K562 (cell line): ENCODE measurements around the gene LIAS. TPM values are rescaled to one million over a fixed set of nuclear protein-coding genes. Genes with fewer than 3 reads are reported as not detected.

Experiments used
- ATAC-seq: fragments of 200-7000 bp; cut with Tn5 transposase; 3 replicates; pipeline ENCODE4 v1.9.1; 2020; ENCODE audit warnings: moderate library complexity
- BruUV-seq: library from RNA; stranded (reverse); fragments of 400-500 nt; replicated peaks from 2 replicates; lab custom pipeline; 2021; lab: Mats Ljungman, UMichigan
- CTCF ChIA-PET: fragments of 300-600 bp; formaldehyde crosslinking; extraction: SDS; loops from one replicate; lab custom pipeline; 2021; ENCODE audit warnings: low intra/inter-chr PET ratio; lab: Yijun Ruan, JAX
- POLR2A ChIA-PET: fragments of 300-600, 350-650 bp; sonication (Branson Sonifier 250); formaldehyde crosslinking; extraction: SDS; loops from one replicate; lab custom pipeline; 2021; ENCODE audit warnings: antibody characterized with exemption, inconsistent platforms; lab: Yijun Ruan, JAX
- DNase-seq, 4 experiments: peaks; one replicate each; pipeline versions ENCODE4 v3.0.0 to v3.0.0-alpha.2; 2011 to 2018; ENCODE audit warnings: low spot score in 3 of 4, mixed read lengths in 3 of 4; ENCODE audit errors: extremely low read depth in 1 of 4
- FAIRE-seq: peaks from 2 replicates; lab custom pipeline; 2011; peaks lifted over from hg19 to GRCh38; lab: Jason Lieb, UNC
- H2AFZ ChIP-seq: 2 replicates; pipeline ENCODE4 v1.6.0; 2011; ENCODE audit warnings: low read depth, low read length, control low read depth, inconsistent platforms
- H3K27ac ChIP-seq: fragments of 200-600 bp; 3 replicates; pipeline ENCODE4 v1.8.0; 2011; ENCODE audit warnings: low read depth, mild to moderate bottlenecking, control low read depth, inconsistent platforms, low read length, moderate library complexity, mixed read lengths; ENCODE audit errors: extremely low read depth
- H3K27me3 ChIP-seq, 2 experiments: fragments of 300-600 bp in 1 of 2; 2 replicates in 1 of 2; 3 replicates in 1 of 2; pipeline versions ENCODE4 v1.6.0 to v1.8.0; 2011; ENCODE audit warnings: inconsistent platforms in 2 of 2, low read length in 2 of 2, mild to moderate bottlenecking in 1 of 2, mixed read lengths in 1 of 2, moderate library complexity in 1 of 2; ENCODE audit not compliant: control insufficient read depth in 2 of 2, insufficient read depth in 2 of 2
- H3K36me3 ChIP-seq: fragments of 300-600 bp; 3 replicates; pipeline ENCODE4 v1.8.0; 2011; ENCODE audit warnings: mild to moderate bottlenecking, low read length, inconsistent platforms; ENCODE audit not compliant: control insufficient read depth, insufficient read depth
- H3K4me1 ChIP-seq, 2 experiments: fragments of 200-600 bp in 1 of 2; replicated peaks in 1 of 2; 2 replicates in 1 of 2; 3 replicates in 1 of 2; pipeline versions ENCODE4 v1.5.1 to v1.8.0; 2011; ENCODE audit warnings: inconsistent platforms in 2 of 2, low read length in 2 of 2, mild to moderate bottlenecking in 1 of 2, mixed read lengths in 1 of 2, moderate library complexity in 1 of 2; ENCODE audit not compliant: control insufficient read depth in 2 of 2, insufficient read depth in 2 of 2
- H3K4me2 ChIP-seq: 2 replicates; pipeline ENCODE4 v1.6.1; 2011; ENCODE audit warnings: low read length, control low read depth, inconsistent platforms, mixed read lengths; ENCODE audit not compliant: insufficient read depth
- H3K4me3 ChIP-seq: fragments of 200-600 bp; sonication (generic), shearing (Covaris generic); 2 replicates; pipeline ENCODE4 v1.5.1; 2016; ENCODE audit warnings: control low read depth, inconsistent platforms
- H3K79me2 ChIP-seq: fragments of 200-600 bp; 3 replicates; pipeline ENCODE4 v1.8.0; 2011; ENCODE audit warnings: low read length, inconsistent platforms; ENCODE audit not compliant: control insufficient read depth, insufficient read depth
- H3K9ac ChIP-seq, 2 experiments: 2 replicates each; pipeline versions ENCODE4 v1.6.0 to v1.6.1; 2011; ENCODE audit warnings: low read depth in 2 of 2, low read length in 2 of 2, control low read depth in 1 of 2, inconsistent platforms in 1 of 2, mild to moderate bottlenecking in 1 of 2, mixed read lengths in 1 of 2; ENCODE audit not compliant: insufficient read depth in 1 of 2
- H3K9me1 ChIP-seq: one replicate; pipeline ENCODE4 v1.6.0; 2011; ENCODE audit warnings: inconsistent platforms, mild to moderate bottlenecking, low read length, moderate library complexity; ENCODE audit not compliant: control insufficient read depth, insufficient read depth
- H3K9me3 ChIP-seq: replicated peaks from 2 replicates; pipeline ENCODE4 v1.5.1; 2011; ENCODE audit warnings: low read depth, low read length, inconsistent platforms; ENCODE audit not compliant: control insufficient read depth, insufficient read depth
- H4K20me1 ChIP-seq: replicated peaks from 2 replicates; pipeline ENCODE4 v1.6.1; 2011; ENCODE audit warnings: low read length, inconsistent platforms, mixed read lengths; ENCODE audit not compliant: control insufficient read depth, insufficient read depth
- FIP1L1 ChIP-seq: fragments of 200-400 bp; formaldehyde crosslinking; IDR thresholded peaks from 2 replicates; pipeline ENCODE4 v1.6.1; 2018; ENCODE audit warnings: mild to moderate bottlenecking, low read depth, low read length; ENCODE audit not compliant: poor library complexity, severe bottlenecking
- HNRNPUL1 ChIP-seq: fragments of 200-400 bp; formaldehyde crosslinking; IDR thresholded peaks from 2 replicates; pipeline ENCODE4 v1.6.1; 2017; ENCODE audit warnings: low read length
- MGA ChIP-seq: fragments of 450-650 bp; IDR thresholded peaks from 2 replicates; pipeline ENCODE4 v1.6.1; 2016; ENCODE audit warnings: mild to moderate bottlenecking, moderate library complexity
- MTA3 ChIP-seq: fragments of 450-650 bp; formaldehyde crosslinking; IDR thresholded peaks from 2 replicates; pipeline ENCODE4 v1.6.1; 2017; ENCODE audit warnings: mild to moderate bottlenecking, borderline replicate concordance
- POLR2AphosphoS5 ChIP-seq: IDR thresholded peaks from 2 replicates; pipeline ENCODE4 v1.6.1; 2011; ENCODE audit warnings: mild to moderate bottlenecking, low read depth, low read length, moderate library complexity; ENCODE audit not compliant: control insufficient read depth, insufficient read depth
- RBBP5 ChIP-seq: fragments of 200-600 bp; sonication (generic); IDR thresholded peaks from 2 replicates; pipeline ENCODE4 v1.6.1; 2012; ENCODE audit warnings: borderline replicate concordance, mild to moderate bottlenecking, low read length, control low read depth, inconsistent platforms; ENCODE audit not compliant: insufficient read depth, poor library complexity, severe bottlenecking
- RBFOX2 ChIP-seq: fragments of 200-400 bp; formaldehyde crosslinking; IDR thresholded peaks from 2 replicates; pipeline ENCODE4 v1.6.1; 2017; ENCODE audit warnings: low read depth, mild to moderate bottlenecking, low read length, moderate library complexity
- SNAPC5 ChIP-seq: fragments of 250-450 bp; sonication (Bioruptor Pico); IDR thresholded peaks from 2 replicates; pipeline ENCODE4 v1.8.0; 2021; ENCODE audit warnings: moderate library complexity, mild to moderate bottlenecking, inconsistent platforms
- ZNF121 ChIP-seq: sonication (generic); formaldehyde crosslinking; conservative IDR thresholded peaks from 2 replicates; pipeline ENCODE4 v1.8.0; 2022; ENCODE audit warnings: missing genetic modification reagents
- ZNF146 ChIP-seq: IDR thresholded peaks from one replicate; pipeline ENCODE4 v1.6.1; 2018; ENCODE audit warnings: missing compliant biosample characterization; ENCODE audit not compliant: unreplicated experiment
- whole genome bisulfite sequencing: fragments of 100-300 bp; shearing (Covaris generic); methylation state at CpG from one replicate; pipeline ENCODE4 v1.1.6; 2016; ENCODE audit warnings: low coverage, mixed read lengths; ENCODE audit not compliant: insufficient coverage; ENCODE audit errors: missing lambda C conversion rate; 5-methylcytosine and 5-hydroxymethylcytosine counted together
- in situ Hi-C: fragments of 300-500 bp; cut with MboI; formaldehyde crosslinking; loops from 4 replicates; pipeline ENCODE4 v1.15.0; 2018; ENCODE audit warnings: inconsistent platforms, mixed read lengths
- intact Hi-C: fragments of 100-400 bp; cut with micrococcal nuclease; formaldehyde crosslinking; loops from 2 replicates; pipeline ENCODE4 v1.14.2; 2022
- polyA plus RNA-seq, 8 experiments: library from polyadenylated mRNA; depleted of rRNA in 4 of 8; stranded (reverse) in 5 of 8; unstranded in 3 of 8; fragments of >200 nt; fragmentation: Nextera tagmentation in 2 of 8; fragmentation: Illumina TruSeq in 1 of 8; extraction: Ambion mirVana in 2 of 8; extraction: Trizol in 1 of 8; gene quantifications; 2 replicates each; pipeline versions ENCODE4 v1.2.1 to v1.2.3, GENCODE V29; 2011 to 2014; ENCODE audit warnings: inconsistent platforms in 1 of 8, missing spikeins in 1 of 8
- total RNA-seq, 7 experiments: library from RNA; depleted of rRNA in 6 of 7; stranded (reverse); fragments of >200 nt in 6 of 7; fragmentation: Illumina TruSeq in 2 of 7; extraction: Trizol in 2 of 7; gene quantifications; 2 replicates each; pipeline versions ENCODE4 v1.2.1 to v1.2.3, GENCODE V29; 2011 to 2021; ENCODE audit warnings: low replicate concordance in 1 of 7

Gene LIAS
- total and polyA plus RNA-seq, 9 of the 15 experiments (the other 6 are each of a cell fraction or from before 2014, with no cell fraction given), result 21.9 to 57.1 (median 42.1) TPM

GRCh38 chr4:39455486-39455885 lies 3.4 kb upstream of the LIAS start:
- Histone ChIP-seq H3K36me3 (peaks cover 78% of the 10 kb centered on the region), H3K4me2 (0 out of 2 replicates have a peak overlapping the region, but pooled peaks have one; percentile 96), H3K79me2 (peaks cover 61% of the 10 kb centered on the region), H3K9me3 (no peaks in the 10 kb centered on the region), H3K27me3 (no peaks in the 10 kb centered on the region), H3K9me1 (no peaks in the 10 kb centered on the region), H4K20me1 (peaks cover 26% of the 10 kb centered on the region; the same call in 1 of the 2 replicates), H2AFZ (no peak overlapping the region), H3K27ac (no peak overlapping the region), H3K9ac (peak overlapping the region in 1 of 2 experiments; percentile 80; a peak in 2 of 4 replicates), H3K4me1 (peaks cover 3 to 8% of the 10 kb centered on the region in 2 experiments; a peak in 4 of 5 replicates), H3K4me3 (no peak overlapping the region; the same call in 1 of the 2 replicates)
- no peak for ATAC-seq
- ChIA-PET CTCF (no interaction called here), POLR2A (interaction anchor here (0.5 to 2.7 kb wide), 6 partner anchors 10 to 645 kb away, joined by 3 to 13 read pairs (median 4); no protein-coding TSS in a partner anchor)
- FAIRE-seq, result no peak
- WGBS, result 96% methylated on average over 6 of the region's 6 CpGs
- in situ Hi-C loops (no loop called here), intact Hi-C loops (loop anchor here (10.0 kb wide), 1 partner anchor 561 kb away; no protein-coding TSS in a partner anchor)
- no TSS peak for BruUV-seq
- DNase-seq, result no peak
- TF ChIP-seq POLR2AphosphoS5 (0 out of 2 replicates have a peak, but pooled peaks have one; percentile 5), HNRNPUL1 (peak; percentile 72; the same call in 1 of the 2 replicates), RBFOX2 (peak; percentile 67), SNAPC5 (CRISPR knock-in tag) (no peak), MGA (no peak), FIP1L1 (no peak), ZNF121 (CRISPR knock-in tag) (peak; percentile 92), ZNF146 (CRISPR knock-in tag) (no peak), RBBP5 (no peak), MTA3 (no peak)
